Measurements from ENCODE around the gene SYT13. TPM values are rescaled to one million over a fixed set of nuclear protein-coding genes. Genes with fewer than 3 reads are reported as not detected.

Gene SYT13
- total and polyA plus RNA-seq, 7 experiments from 2014 or later, result not detected

GRCh38 chr11:45290586-45290985 lies 4.4 kb upstream of the SYT13 start:
- POLR2A ChIA-PET, result no interaction called here
- DNase-seq (no peak), ATAC-seq (no peak)
- no peaks in the 10 kb centered on the region for H3K9me3 ChIP-seq (ENCODE audit: control insufficient read depth in 2 of 3, low read length in 3 of 3)
- Mint-ChIP-seq H3K36me3 (peaks cover 0 to 4% (median 0%) of the 10 kb centered on the region in 5 donors), H3K27ac (no peak overlapping the region), H3K4me1 (peaks cover 0 to 4% (median 0%) of the 10 kb centered on the region in 7 donors), H3K9me3 (peaks cover 0 to 6% (median 0%) of the 10 kb centered on the region in 11 donors), H3K27me3 (peaks cover 70 to 80% (median 78%) of the 10 kb centered on the region in 5 donors), H3K4me3 (no peak overlapping the region)
- no peaks in the 10 kb centered on the region for H3K4me1 ChIP-seq (ENCODE audit: control insufficient read depth in 2 of 2, insufficient read depth in 2 of 2, low read length in 2 of 2)
- CTCF ChIA-PET, result interaction anchor here (0.6 to 0.7 kb wide), 2 partner anchors 234 to 516 kb away, joined by 3 read pairs; no protein-coding TSS in a partner anchor
- intact Hi-C loops (cut with micrococcal nuclease), result loop anchor here in 1 of 2 donors (10.0 kb wide), 1 partner anchor 106 kb away; no protein-coding TSS in a partner anchor
- no peaks in the 10 kb centered on the region for H3K36me3 ChIP-seq (ENCODE audit: control insufficient read depth in 2 of 3, insufficient read depth in 3 of 3, low read length in 3 of 3)
- H3K27ac ChIP-seq (ENCODE audit: low read depth, low read length), result no peak overlapping the region
- H3K4me3 ChIP-seq (ENCODE audit: low read length), result no peak overlapping the region
- peaks cover 5 to 8% of the 10 kb centered on the region in 2 donors for H3K27me3 ChIP-seq (ENCODE audit: control insufficient read depth in 2 of 2, insufficient read depth in 2 of 2, low read length in 2 of 2)

GRCh38 chr11:45289369-45289768 lies 3.2 kb upstream of the SYT13 start:
- intact Hi-C loops (cut with micrococcal nuclease), result no loop called here

GRCh38 chr11:45288339-45288738 lies 2.2 kb upstream of the SYT13 start:
- Histone ChIP-seq H3K9me3 (ENCODE audit: control insufficient read depth in 2 of 3, low read length in 3 of 3) (no peaks in the 10 kb centered on the region), H3K27me3 (ENCODE audit: control insufficient read depth in 2 of 2, insufficient read depth in 2 of 2, low read length in 2 of 2) (peaks cover 5 to 8% of the 10 kb centered on the region in 2 donors), H3K27ac (ENCODE audit: low read depth, low read length) (no peak overlapping the region), H3K4me3 (ENCODE audit: low read length) (no peak overlapping the region), H3K4me1 (ENCODE audit: control insufficient read depth in 2 of 2, insufficient read depth in 2 of 2, low read length in 2 of 2) (no peaks in the 10 kb centered on the region), H3K36me3 (ENCODE audit: control insufficient read depth in 2 of 3, insufficient read depth in 3 of 3, low read length in 3 of 3) (no peaks in the 10 kb centered on the region)
- Mint-ChIP-seq H3K27ac (no peak overlapping the region), H3K9me3 (peaks cover 0 to 6% (median 0%) of the 10 kb centered on the region in 11 donors), H3K4me1 (peaks cover 0 to 4% (median 0%) of the 10 kb centered on the region in 7 donors), H3K36me3 (peaks cover 0 to 4% (median 0%) of the 10 kb centered on the region in 5 donors), H3K4me3 (no peak overlapping the region), H3K27me3 (peaks cover 83 to 87% (median 86%) of the 10 kb centered on the region in 5 donors)
- POLR2A ChIA-PET, result interaction anchor here (0.7 kb wide), 1 partner anchor 536 kb away, joined by 3 read pairs; no protein-coding TSS in a partner anchor
- ATAC-seq (no peak), DNase-seq (no peak)
- CTCF ChIA-PET, result interaction anchor here (0.6 kb wide), 2 partner anchors 35 to 516 kb away, joined by 3 read pairs; no protein-coding TSS in a partner anchor
- intact Hi-C loops (cut with micrococcal nuclease), result no loop called here

More at GRCh38 chr11:45289369-45289768, 3.2 kb upstream of the SYT13 start:
- Histone ChIP-seq H3K27me3 (ENCODE audit: control insufficient read depth in 2 of 2, insufficient read depth in 2 of 2, low read length in 2 of 2) (peaks cover 5 to 8% of the 10 kb centered on the region in 2 donors), H3K4me3 (ENCODE audit: low read length) (no peak overlapping the region), H3K27ac (ENCODE audit: low read depth, low read length) (no peak overlapping the region), H3K36me3 (ENCODE audit: control insufficient read depth in 2 of 3, insufficient read depth in 3 of 3, low read length in 3 of 3) (no peaks in the 10 kb centered on the region), H3K9me3 (ENCODE audit: control insufficient read depth in 2 of 3, low read length in 3 of 3) (no peaks in the 10 kb centered on the region), H3K4me1 (ENCODE audit: control insufficient read depth in 2 of 2, insufficient read depth in 2 of 2, low read length in 2 of 2) (no peaks in the 10 kb centered on the region)
- H3K4me1 Mint-ChIP-seq, result peaks cover 0 to 4% (median 0%) of the 10 kb centered on the region in 7 donors
- H3K27ac Mint-ChIP-seq, result no peak overlapping the region
- ChIA-PET POLR2A (no interaction called here), CTCF (no interaction called here)
- no peak for DNase-seq
- ATAC-seq, result no peak
- H3K27me3 Mint-ChIP-seq, result peaks cover 79 to 86% (median 84%) of the 10 kb centered on the region in 5 donors
- no peak overlapping the region for H3K4me3 Mint-ChIP-seq
- peaks cover 0 to 4% (median 0%) of the 10 kb centered on the region in 5 donors for H3K36me3 Mint-ChIP-seq
- H3K9me3 Mint-ChIP-seq, result peaks cover 0 to 6% (median 0%) of the 10 kb centered on the region in 11 donors

GRCh38 chr11:45287316-45287903 lies 1.3 kb upstream of the SYT13 start:
- Mint-ChIP-seq H3K4me3 (no peak overlapping the region), H3K36me3 (peaks cover 0 to 4% (median 0%) of the 10 kb centered on the region in 5 donors), H3K27me3 (peaks cover 76 to 84% (median 82%) of the 10 kb centered on the region in 5 donors), H3K9me3 (peaks cover 0 to 6% (median 0%) of the 10 kb centered on the region in 11 donors), H3K27ac (no peak overlapping the region), H3K4me1 (peaks cover 0 to 4% (median 0%) of the 10 kb centered on the region in 7 donors)
- no peak for ATAC-seq
- no peak for DNase-seq
- no peaks in the 10 kb centered on the region for H3K4me1 ChIP-seq (ENCODE audit: control insufficient read depth in 2 of 2, insufficient read depth in 2 of 2, low read length in 2 of 2)
- CTCF ChIA-PET, result interaction anchor here (0.6 to 1.3 kb wide), 4 partner anchors 175 to 351 kb away, joined by 3 read pairs; no protein-coding TSS in a partner anchor
- no peaks in the 10 kb centered on the region for H3K36me3 ChIP-seq (ENCODE audit: control insufficient read depth in 2 of 3, insufficient read depth in 3 of 3, low read length in 3 of 3)
- peaks cover 0 to 4% of the 10 kb centered on the region in 2 donors for H3K27me3 ChIP-seq (ENCODE audit: control insufficient read depth in 2 of 2, insufficient read depth in 2 of 2, low read length in 2 of 2)
- POLR2A ChIA-PET, result no interaction called here
- no peak overlapping the region for H3K4me3 ChIP-seq (ENCODE audit: low read length)
- no peaks in the 10 kb centered on the region for H3K9me3 ChIP-seq (ENCODE audit: control insufficient read depth in 2 of 3, low read length in 3 of 3)
- intact Hi-C loops (cut with micrococcal nuclease), result no loop called here
- no peak overlapping the region for H3K27ac ChIP-seq (ENCODE audit: low read depth, low read length)

- H3K9me3 Mint-ChIP-seq, result peaks cover 0 to 6% (median 0%) of the 10 kb centered on the region in 11 donors
- peaks cover 0 to 7% (median 0%) of the 10 kb centered on the region in 7 donors for H3K4me1 Mint-ChIP-seq
- H3K27ac Mint-ChIP-seq, result no peak overlapping the region
- CTCF ChIA-PET, result no interaction called here
- no peak overlapping the region for H3K27ac ChIP-seq (ENCODE audit: low read depth, low read length)
- no peak overlapping the region for H3K4me3 ChIP-seq (ENCODE audit: low read length)
- H3K4me1 ChIP-seq (ENCODE audit: control insufficient read depth in 2 of 2, insufficient read depth in 2 of 2, low read length in 2 of 2), result no peaks in the 10 kb centered on the region
- peaks cover 0 to 4% (median 0%) of the 10 kb centered on the region in 5 donors for H3K36me3 Mint-ChIP-seq
- DNase-seq, result no peak
- H3K4me3 Mint-ChIP-seq, result peak overlapping the region in 2 of 10 donors; percentile 49 to 52
- no peak for ATAC-seq
- peaks cover 61 to 78% (median 69%) of the 10 kb centered on the region in 5 donors for H3K27me3 Mint-ChIP-seq
- intact Hi-C loops (cut with micrococcal nuclease), result no loop called here
- H3K9me3 ChIP-seq (ENCODE audit: control insufficient read depth in 2 of 3, low read length in 3 of 3), result no peaks in the 10 kb centered on the region
- POLR2A ChIA-PET, result no interaction called here
- no peaks in the 10 kb centered on the region for H3K36me3 ChIP-seq (ENCODE audit: control insufficient read depth in 2 of 3, insufficient read depth in 3 of 3, low read length in 3 of 3)
- H3K27me3 ChIP-seq (ENCODE audit: control insufficient read depth in 2 of 2, insufficient read depth in 2 of 2, low read length in 2 of 2), result peaks cover 0 to 4% of the 10 kb centered on the region in 2 donors
Observed at GRCh38 chr11:45285250-45285828, 802 bp downstream of the SYT13 start.

- Mint-ChIP-seq H3K27me3 (peaks cover 49 to 56% (median 53%) of the 10 kb centered on the region in 5 donors), H3K9me3 (peaks cover 0 to 13% (median 6%) of the 10 kb centered on the region in 11 donors), H3K36me3 (peaks cover 0 to 7% (median 0%) of the 10 kb centered on the region in 5 donors), H3K4me3 (no peak overlapping the region), H3K27ac (no peak overlapping the region), H3K4me1 (peaks cover 0 to 11% (median 0%) of the 10 kb centered on the region in 7 donors)
- Histone ChIP-seq H3K4me1 (ENCODE audit: control insufficient read depth in 2 of 2, insufficient read depth in 2 of 2, low read length in 2 of 2) (no peaks in the 10 kb centered on the region), H3K27ac (ENCODE audit: low read depth, low read length) (no peak overlapping the region), H3K27me3 (ENCODE audit: control insufficient read depth in 2 of 2, insufficient read depth in 2 of 2, low read length in 2 of 2) (no peaks in the 10 kb centered on the region), H3K9me3 (ENCODE audit: control insufficient read depth in 2 of 3, low read length in 3 of 3) (no peaks in the 10 kb centered on the region), H3K4me3 (ENCODE audit: low read length) (no peak overlapping the region), H3K36me3 (ENCODE audit: control insufficient read depth in 2 of 3, insufficient read depth in 3 of 3, low read length in 3 of 3) (no peaks in the 10 kb centered on the region)
- DNase-seq (no peak), ATAC-seq (no peak)
- intact Hi-C loops (cut with micrococcal nuclease), result no loop called here
- CTCF ChIA-PET, result no interaction called here
- POLR2A ChIA-PET, result no interaction called here
Observed at GRCh38 chr11:45282081-45282480, 4.1 kb downstream of the SYT13 start.

Measured in naive thymus-derived CD4-positive, alpha-beta T cell (primary cell).